GM19351 (cell line): ENCODE results near the gene USB1.

Experiments used
- ATAC-seq: cut with Tn5 transposase; IDR thresholded peaks from one replicate; pipeline ENCODE4 v1.9.1; 2021; ENCODE audit warnings: mild to moderate bottlenecking, moderate library complexity; ENCODE audit not compliant: unreplicated experiment

The USB1 gene

DNA sequence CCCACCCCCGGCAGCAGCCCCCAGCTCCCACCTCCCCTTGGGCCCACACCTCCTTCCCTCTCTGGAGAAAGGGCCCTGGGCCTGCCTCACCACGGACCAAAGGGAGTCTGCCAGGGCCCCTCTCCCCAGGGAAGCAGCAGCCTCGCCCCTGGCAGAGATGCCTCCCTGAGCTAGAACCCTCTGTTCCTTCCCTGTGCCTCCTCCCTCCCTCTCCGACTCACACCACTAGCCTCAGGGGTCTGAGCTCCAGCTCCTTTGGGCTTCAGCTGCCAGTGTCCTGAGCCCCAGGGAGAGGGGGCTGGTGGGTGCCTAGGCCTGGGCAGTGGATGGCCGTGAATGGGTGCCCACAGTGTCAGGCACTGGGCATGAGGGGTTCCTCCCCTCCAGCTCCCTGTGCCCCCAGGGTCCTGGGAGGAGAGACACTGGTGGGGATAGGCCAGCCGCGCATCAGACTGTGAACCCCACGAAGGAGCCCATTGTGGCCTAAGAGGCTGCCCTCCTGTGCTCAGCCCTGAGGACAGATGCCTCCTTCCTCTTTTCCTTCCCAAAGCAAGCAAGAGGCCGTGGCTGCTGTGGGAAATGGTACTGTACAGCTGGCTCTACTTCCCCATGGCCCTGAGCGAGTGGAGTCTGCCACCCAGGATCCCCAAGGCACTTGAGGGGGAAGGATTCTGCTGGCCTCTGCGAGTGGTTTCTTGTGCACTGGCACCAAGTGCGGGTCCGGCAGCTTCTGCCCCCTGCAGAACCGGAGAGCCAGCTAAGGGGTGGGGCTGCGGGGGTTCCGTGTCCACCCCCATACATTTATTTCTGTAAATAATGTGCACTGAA is 45.1 kb downstream of the USB1 start:
- ATAC-seq: no peak

GRCh38 chr16:58046936-58047335 is 45.7 kb downstream of the USB1 start:
- no peak for ATAC-seq

GRCh38 chr16:58047557-58048348 is 46.5 kb downstream of the USB1 start:
- ATAC-seq: no peak

GRCh38 chr16:58048494-58049231 is 47.5 kb downstream of the USB1 start:
- no peak for ATAC-seq

- no peak for ATAC-seq
Observed at GRCh38 chr16:58049232-58050185, 48.3 kb downstream of the USB1 start.

GRCh38 chr16:58051296-58051695 is 50.1 kb downstream of the USB1 start:
- no peak for ATAC-seq

DNA sequence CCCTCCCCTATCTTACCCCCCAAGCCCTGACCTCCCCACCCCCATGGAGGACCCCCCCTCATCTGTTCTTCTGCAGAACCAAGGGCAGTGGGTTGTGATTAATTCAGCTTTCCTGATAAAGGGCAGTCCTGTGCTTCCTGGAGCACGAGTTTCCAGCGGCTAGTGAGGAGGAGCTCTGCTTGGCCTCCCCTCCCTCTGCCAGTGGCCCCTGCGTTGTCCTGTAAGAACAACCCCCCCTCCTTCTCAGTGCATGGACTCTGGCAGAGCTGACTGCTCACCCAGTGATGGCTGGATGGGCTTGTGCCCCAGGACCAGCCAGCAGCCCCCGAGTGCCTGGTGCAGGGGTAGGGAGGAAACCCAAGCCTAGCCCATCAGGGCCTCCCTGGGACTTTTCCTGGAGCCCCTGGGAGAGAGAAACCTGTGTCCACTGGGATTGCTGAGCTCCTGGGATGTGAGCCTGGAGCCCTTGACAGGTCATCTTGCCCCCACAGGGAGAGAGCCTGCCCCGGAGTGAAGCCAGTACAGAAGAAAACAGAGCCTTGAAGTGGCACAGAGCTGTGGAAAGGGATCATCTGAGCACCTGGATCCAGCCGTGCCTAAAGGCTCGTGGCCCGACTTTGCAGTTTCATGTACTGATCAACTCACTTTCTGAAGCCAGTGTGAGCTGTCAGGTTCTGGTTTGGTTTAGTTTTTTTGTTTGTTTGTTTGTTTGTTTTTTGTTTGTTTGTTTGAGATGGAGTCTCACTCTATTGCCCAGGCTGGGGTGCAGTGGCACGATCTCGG is 50.8 kb downstream of the USB1 start:
- no peak for ATAC-seq

DNA sequence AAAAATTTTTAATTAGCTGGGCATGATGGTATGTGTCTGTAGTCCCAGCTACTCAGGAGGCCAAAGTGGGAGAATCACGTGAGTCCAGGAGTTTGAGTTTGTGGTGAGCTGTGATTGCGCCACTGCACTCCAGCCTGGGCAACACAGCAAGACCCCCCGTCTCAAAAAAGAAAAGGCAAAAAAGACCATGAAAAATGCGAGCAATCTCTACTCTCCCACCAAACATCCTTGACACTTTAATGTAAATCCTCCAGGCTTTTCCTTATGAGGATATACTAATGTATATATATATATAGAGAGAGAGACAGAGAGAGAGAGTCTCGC is 52.4 kb downstream of the USB1 start:
- no peak for ATAC-seq

- no peak for ATAC-seq
Observed at GRCh38 chr16:58054289-58054688, 53.1 kb downstream of the USB1 start.

DNA sequence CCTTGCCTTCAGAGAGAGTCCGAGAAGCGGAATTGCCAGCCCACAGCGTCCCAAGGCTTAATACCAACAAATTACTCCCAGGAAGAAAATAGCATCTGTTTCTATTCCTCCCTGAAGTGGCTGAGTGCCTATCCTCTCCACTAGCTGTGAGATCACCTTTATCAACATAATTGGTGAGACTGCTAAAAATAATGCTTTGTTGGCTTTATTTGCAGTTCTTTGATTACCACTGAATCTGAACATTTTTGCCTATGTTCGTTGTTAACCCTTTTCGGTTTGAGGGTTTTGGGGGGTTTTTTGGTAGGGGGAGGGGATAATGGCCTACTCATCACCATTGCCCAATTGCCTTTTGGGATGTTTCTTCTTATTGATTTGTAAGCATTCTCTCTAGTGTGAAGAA is 55.4 kb downstream of the USB1 start:
- no peak for ATAC-seq

DNA sequence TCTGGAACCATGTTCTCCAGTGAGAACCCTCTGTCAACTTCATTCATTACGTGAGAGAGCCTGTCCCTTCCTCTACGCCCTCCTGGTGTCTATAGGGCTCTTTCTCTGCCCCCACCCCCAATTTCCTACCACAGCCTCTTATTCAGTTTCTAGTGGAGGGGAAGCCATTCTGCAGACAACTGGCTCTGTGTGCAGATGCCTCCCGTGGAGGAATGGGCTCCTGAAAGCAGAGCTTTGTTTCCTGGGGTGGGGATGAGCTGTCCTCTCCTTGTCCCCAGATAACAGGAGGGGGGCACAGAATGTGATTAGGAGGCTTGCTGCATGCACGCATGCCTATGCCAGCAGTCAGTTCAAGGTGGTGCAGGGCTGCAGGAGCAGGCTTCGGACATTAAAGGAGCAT is 55.9 kb downstream of the USB1 start:
- no peak for ATAC-seq

DNA sequence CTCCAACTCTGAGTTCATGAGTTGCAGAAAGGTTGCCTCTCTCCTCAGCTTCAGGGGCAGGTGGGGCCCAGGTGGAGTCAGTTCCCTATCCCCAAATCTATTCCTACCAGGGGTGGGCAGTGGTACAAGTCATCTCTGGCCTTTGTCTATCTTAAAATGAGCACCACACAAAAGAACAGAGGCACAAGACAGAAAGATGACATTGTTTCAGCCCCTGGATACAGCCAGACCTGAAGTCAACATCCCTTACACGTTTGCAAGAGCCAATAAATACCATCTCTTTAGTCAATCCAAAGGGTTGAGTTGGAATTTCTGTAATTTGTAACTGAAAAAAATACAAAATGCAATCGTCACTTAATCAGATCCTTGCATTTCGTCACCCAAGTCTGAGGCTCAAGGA is 56.6 kb downstream of the USB1 start:
- ATAC-seq: no peak

DNA sequence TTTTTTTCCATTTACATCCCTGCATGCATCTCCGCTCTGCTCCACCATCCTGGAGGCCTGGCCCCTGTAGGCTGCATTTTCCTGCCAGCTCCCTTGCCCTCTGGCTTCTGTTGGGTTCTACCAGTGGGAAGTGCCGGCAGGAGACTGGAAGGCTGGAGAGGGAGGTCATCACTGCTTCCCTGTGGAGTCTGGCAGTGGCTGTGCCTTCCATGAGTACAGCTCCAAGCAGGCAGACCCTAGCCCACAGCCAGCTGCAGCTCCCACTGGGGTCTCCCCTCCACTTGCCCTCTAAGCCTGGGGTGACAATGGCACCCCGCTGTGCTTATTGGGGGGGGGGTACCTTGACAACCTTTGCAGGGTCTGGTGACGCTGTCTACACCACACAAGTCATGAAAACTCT is 61.6 kb downstream of the USB1 start:
- ATAC-seq: no peak

- ATAC-seq: no peak
Observed at GRCh38 chr16:58063377-58064076, 62.3 kb downstream of the USB1 start.

GRCh38 chr16:58070585-58070984 is 69.4 kb downstream of the USB1 start:
- ATAC-seq: no peak
